ENCODE data around the gene C3. TPM values are rescaled to one million over a fixed set of nuclear protein-coding genes. Genes with fewer than 3 reads are reported as not detected.

Gene C3
- total and polyA plus RNA-seq, 2 experiments from 2014 or later: 5.1 to 17.7 TPM

GRCh38 chr19:6735181-6735911, 14.9 kb upstream of the C3 start (continued):
- TF ChIP-seq REST (IDR thresholded peaks at IDR 0.05; ENCODE audit: unreplicated experiment): no peak

GRCh38 chr19:6734096-6734696, 13.7 kb upstream of the C3 start:
- peaks cover 34% of the 10 kb centered on the region for H3K4me1 ChIP-seq (ENCODE audit: insufficient read depth)
- no peaks in the 10 kb centered on the region for H3K9me2 ChIP-seq (ENCODE audit: insufficient read depth)
- no peak overlapping the region for H3K4me3 ChIP-seq
- H3K27me3 Mint-ChIP-seq (ENCODE audit: insufficient read depth, low read depth, poor library complexity): peaks cover 17% of the 10 kb centered on the region
- no peaks in the 10 kb centered on the region for H3K27me3 ChIP-seq (ENCODE audit: insufficient read depth)
- H3K79me2 ChIP-seq (replicated peaks; ENCODE audit: insufficient read depth): peaks cover 12% of the 10 kb centered on the region
- no peak overlapping the region for H3K4me2 ChIP-seq
- no peak overlapping the region for H2AFZ ChIP-seq
- TF ChIP-seq ZNF114 (CRISPR knock-in tag; IDR thresholded peaks at IDR 0.05) (no peak), ZNF462 (CRISPR knock-in tag; IDR thresholded peaks at IDR 0.05) (no peak), ETS1 (IDR thresholded peaks at IDR 0.05) (no peak), POLR2AphosphoS5 (IDR thresholded peaks at IDR 0.05; ENCODE audit: low read depth) (no peak), CTCF (conservative IDR thresholded peaks at IDR 0.05; ENCODE audit: low read depth in 2 of 2) (no peak)
- H3K9me3 Mint-ChIP-seq: no peaks in the 10 kb centered on the region; the same call in 2 of the 3 replicates
- H3F3A ChIP-seq (replicated peaks; ENCODE audit: low read depth): 0 out of 2 replicates have a peak, but pooled peaks cover 7% of the 10 kb centered on the region
- ATAC-seq (no peak), DNase-seq (ENCODE audit: low spot score) (no peak)
- H3K27ac ChIP-seq (ENCODE audit: low read depth): no peak overlapping the region
- no peaks in the 10 kb centered on the region for H3K36me3 ChIP-seq (ENCODE audit: insufficient read depth)
- 0 out of 2 replicates have a peak, but pooled peaks cover 2% of the 10 kb centered on the region for H4K20me1 ChIP-seq (replicated peaks; ENCODE audit: insufficient read depth)
- H3K4me3 Mint-ChIP-seq: no peak overlapping the region
- H3K36me3 Mint-ChIP-seq (ENCODE audit: low read depth): peaks cover 10% of the 10 kb centered on the region; the same call in 2 of the 3 replicates
- no peak overlapping the region for H3K27ac Mint-ChIP-seq
- H3K4me1 Mint-ChIP-seq: peaks cover 35% of the 10 kb centered on the region

Measured in GM23338 (cell line).